Stomach smooth muscle (tissue), 2 donors: ENCODE measurements around the gene PPP2CA.
"Not testable (repeated sequence)": the region's sequence is repeated elsewhere in the genome, so short reads cannot be mapped to it uniquely, and the experiment has no call there.

ENCODE experiments used
- H3K27ac ChIP-seq: one replicate; pipeline ENCODE4 v1.7.0; 2013; ENCODE audit warnings: mild to moderate bottlenecking, low read length, inconsistent platforms
- H3K27me3 ChIP-seq, 2 donors: one replicate each; pipeline ENCODE4 v1.7.0; 2013; ENCODE audit warnings: low read length in 2 of 2; ENCODE audit not compliant: insufficient read depth in 2 of 2, control insufficient read depth in 1 of 2
- H3K36me3 ChIP-seq, 2 donors: one replicate each; pipeline ENCODE4 v1.7.0; 2013; ENCODE audit warnings: low read length in 2 of 2; ENCODE audit not compliant: control insufficient read depth in 2 of 2, insufficient read depth in 2 of 2
- H3K4me1 ChIP-seq: one replicate; pipeline ENCODE4 v1.7.0; 2013; ENCODE audit warnings: low read length; ENCODE audit not compliant: control insufficient read depth, insufficient read depth
- H3K4me3 ChIP-seq, 2 donors: one replicate each; pipeline ENCODE4 v1.7.0; 2013; ENCODE audit warnings: low read length in 2 of 2
- H3K9ac ChIP-seq, 2 donors: one replicate each; pipeline ENCODE4 v1.7.0; 2013; ENCODE audit warnings: low read length in 2 of 2, mild to moderate bottlenecking in 1 of 2
- H3K9me3 ChIP-seq, 2 donors: one replicate each; pipeline ENCODE4 v1.7.0; 2013; ENCODE audit warnings: low read length in 2 of 2; ENCODE audit not compliant: control insufficient read depth in 2 of 2
- donor health status: healthy.
- donor health status: Pancreatic carcinoma.

PPP2CA gene

DNA sequence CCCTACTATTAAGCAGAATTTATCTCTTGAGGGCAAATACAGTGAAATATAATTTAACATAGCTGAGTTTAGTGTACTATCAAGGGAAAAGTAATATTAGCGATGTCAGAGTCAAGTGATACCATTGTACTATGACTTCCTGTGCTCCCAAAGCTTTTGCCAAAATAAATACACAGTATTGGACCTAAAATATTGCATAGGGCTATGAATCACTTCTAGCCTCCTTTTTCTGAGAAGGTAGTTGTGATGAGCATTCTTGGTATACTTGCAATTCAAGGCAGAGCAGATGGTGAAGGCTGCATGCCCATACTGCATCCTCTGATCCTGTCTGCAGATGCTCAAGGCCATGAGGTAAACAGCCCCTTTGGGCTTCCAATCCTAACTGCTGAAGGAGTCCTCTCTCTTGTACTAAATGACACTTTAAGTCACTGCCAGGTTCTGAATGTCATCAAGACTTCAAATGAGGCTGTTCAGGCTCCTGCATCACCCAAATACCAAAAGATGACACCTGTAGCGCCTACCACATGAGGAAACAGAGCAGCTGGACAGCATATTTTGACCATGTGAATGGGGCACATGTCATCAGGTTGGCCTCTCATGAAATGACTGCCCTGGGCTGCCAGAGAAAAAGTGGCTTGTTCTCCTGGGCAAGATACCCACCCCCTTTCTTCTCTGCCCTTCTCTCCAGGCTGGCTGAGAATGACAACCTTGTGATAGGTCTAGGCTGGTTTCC is 29.7 kb upstream of the PPP2CA start:
- H3K9ac ChIP-seq, result no peak overlapping the region
- no peak overlapping the region for H3K27ac ChIP-seq
- H3K27me3 ChIP-seq, result no peaks in the 10 kb centered on the region
- no peaks in the 10 kb centered on the region for H3K9me3 ChIP-seq
- H3K36me3 ChIP-seq, result no peaks in the 10 kb centered on the region
- H3K4me1 ChIP-seq, result no peaks in the 10 kb centered on the region
- no peak overlapping the region for H3K4me3 ChIP-seq

DNA sequence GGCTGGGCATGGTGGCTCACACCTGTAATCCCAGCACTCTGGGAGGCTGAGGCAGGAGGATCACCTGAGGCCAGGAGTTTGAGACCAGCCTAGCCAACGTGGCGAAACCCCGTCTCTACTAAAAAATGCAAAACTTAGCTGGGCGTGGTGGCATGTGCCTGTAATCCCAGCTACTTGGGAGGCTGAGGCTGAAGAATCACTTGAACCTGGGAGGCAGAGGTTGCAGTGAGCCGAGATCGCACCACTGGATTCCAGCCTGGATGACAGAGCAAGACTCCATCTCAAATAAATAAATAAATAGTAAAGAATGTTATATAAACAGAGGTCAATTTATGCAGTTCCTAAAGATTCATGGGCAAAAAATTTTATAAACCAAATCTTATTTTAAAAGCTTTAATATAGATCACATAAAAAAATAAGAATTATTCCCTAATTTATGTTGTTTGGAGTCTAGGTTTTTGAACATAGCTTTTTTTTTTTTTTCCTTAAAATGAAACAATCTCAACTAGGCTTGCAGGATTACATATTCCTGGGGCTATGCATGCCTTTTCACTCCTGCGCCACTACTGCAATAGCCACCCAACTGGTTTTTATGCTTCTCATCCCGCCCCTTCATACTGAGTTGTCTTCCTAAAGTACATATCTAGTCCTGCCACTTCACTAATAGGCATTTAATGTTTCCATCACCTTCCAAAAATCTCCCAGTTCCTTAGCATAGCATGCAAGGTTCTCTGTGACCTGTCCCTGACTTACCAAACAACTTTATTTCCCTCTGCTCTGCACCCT is 27.7 kb upstream of the PPP2CA start:
- not testable (repeated sequence) for H3K9me3 ChIP-seq, H3K4me3 ChIP-seq, H3K36me3 ChIP-seq, H3K9ac ChIP-seq, H3K27me3 ChIP-seq, H3K27ac ChIP-seq, H3K4me1 ChIP-seq

GRCh38 chr5:134252671-134253070 is 26.8 kb upstream of the PPP2CA start:
- Histone ChIP-seq H3K4me3 (no peak overlapping the region), H3K9me3 (no peaks in the 10 kb centered on the region), H3K36me3 (no peaks in the 10 kb centered on the region), H3K9ac (no peak overlapping the region), H3K27ac (no peak overlapping the region), H3K4me1 (no peaks in the 10 kb centered on the region), H3K27me3 (no peaks in the 10 kb centered on the region)

GRCh38 chr5:134250949-134251348 is 25.1 kb upstream of the PPP2CA start:
- no peaks in the 10 kb centered on the region for H3K27me3 ChIP-seq
- no peaks in the 10 kb centered on the region for H3K4me1 ChIP-seq
- no peaks in the 10 kb centered on the region for H3K36me3 ChIP-seq
- H3K9ac ChIP-seq, result no peak overlapping the region
- H3K9me3 ChIP-seq, result no peaks in the 10 kb centered on the region
- no peak overlapping the region for H3K4me3 ChIP-seq
- no peak overlapping the region for H3K27ac ChIP-seq

- H3K9ac ChIP-seq, result no peak overlapping the region
- H3K4me3 ChIP-seq, result no peak overlapping the region
- no peaks in the 10 kb centered on the region for H3K36me3 ChIP-seq
- no peaks in the 10 kb centered on the region for H3K9me3 ChIP-seq
- H3K27ac ChIP-seq, result no peak overlapping the region
- no peaks in the 10 kb centered on the region for H3K27me3 ChIP-seq
- peaks cover 9% of the 10 kb centered on the region for H3K4me1 ChIP-seq
These were observed 23.9 kb upstream of the PPP2CA start for GRCh38 chr5:134249469-134250379.

GRCh38 chr5:134248256-134248655 is 22.4 kb upstream of the PPP2CA start:
- H3K9ac ChIP-seq, result no peak overlapping the region

GRCh38 chr5:134247428-134248224 is 21.8 kb upstream of the PPP2CA start:
- peaks cover 9% of the 10 kb centered on the region for H3K4me1 ChIP-seq
- no peak overlapping the region for H3K9ac ChIP-seq
- H3K27me3 ChIP-seq, result no peaks in the 10 kb centered on the region
- no peaks in the 10 kb centered on the region for H3K36me3 ChIP-seq
- no peak overlapping the region for H3K27ac ChIP-seq
- no peak overlapping the region for H3K4me3 ChIP-seq
- no peaks in the 10 kb centered on the region for H3K9me3 ChIP-seq

More at GRCh38 chr5:134248256-134248655, 22.4 kb upstream of the PPP2CA start:
- Histone ChIP-seq H3K4me3 (no peak overlapping the region), H3K36me3 (no peaks in the 10 kb centered on the region), H3K4me1 (peaks cover 9% of the 10 kb centered on the region), H3K27me3 (no peaks in the 10 kb centered on the region), H3K27ac (no peak overlapping the region), H3K9me3 (no peaks in the 10 kb centered on the region)

DNA sequence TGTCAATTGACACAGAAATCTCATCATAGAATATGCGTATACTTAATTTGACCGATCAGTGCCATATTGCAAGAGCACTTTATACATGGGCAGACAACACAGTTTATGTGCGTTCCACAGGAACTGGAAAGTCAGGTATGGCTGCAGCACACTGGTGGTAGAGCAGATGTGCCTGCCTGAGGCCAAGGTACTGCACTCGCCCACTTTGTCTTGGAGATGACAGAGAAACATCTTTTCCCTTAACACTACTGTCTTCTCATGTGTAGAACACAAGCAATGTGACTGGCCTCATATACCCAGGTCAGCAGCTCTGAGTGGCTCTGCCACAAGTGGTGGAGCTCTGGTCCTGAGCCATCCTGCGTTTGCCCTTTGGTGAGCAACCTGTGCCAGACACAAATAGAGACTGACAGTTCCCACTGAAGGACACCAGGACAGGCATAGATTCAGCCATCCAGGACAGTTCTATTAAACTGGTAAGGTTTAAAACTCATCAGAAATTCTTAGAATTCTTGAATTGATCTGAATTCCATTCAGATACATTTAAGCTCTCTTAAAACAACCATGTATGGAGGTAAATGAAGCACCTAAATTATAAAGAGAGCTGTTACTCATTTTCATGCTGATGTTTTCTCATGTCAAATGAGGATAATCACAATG is 21.0 kb upstream of the PPP2CA start:
- no peaks in the 10 kb centered on the region for H3K9me3 ChIP-seq
- no peak overlapping the region for H3K27ac ChIP-seq
- no peak overlapping the region for H3K4me3 ChIP-seq
- H3K27me3 ChIP-seq, result no peaks in the 10 kb centered on the region
- H3K36me3 ChIP-seq, result no peaks in the 10 kb centered on the region
- no peak overlapping the region for H3K9ac ChIP-seq
- H3K4me1 ChIP-seq, result peaks cover 9% of the 10 kb centered on the region

- H3K27ac ChIP-seq, result no peak overlapping the region
These were observed 19.8 kb upstream of the PPP2CA start for GRCh38 chr5:134245692-134246091.

More at GRCh38 chr5:134245692-134246091, 19.8 kb upstream of the PPP2CA start:
- Histone ChIP-seq H3K9ac (no peak overlapping the region), H3K4me3 (no peak overlapping the region), H3K4me1 (peaks cover 14% of the 10 kb centered on the region), H3K27me3 (no peaks in the 10 kb centered on the region), H3K9me3 (no peaks in the 10 kb centered on the region), H3K36me3 (no peaks in the 10 kb centered on the region)
